Esophagus muscularis mucosa (tissue), 4 donors: Measurements from ENCODE around the gene BCL2L1. TPM values are rescaled to one million over a fixed set of nuclear protein-coding genes. Genes with fewer than 3 reads are reported as not detected.
"Not testable (repeated sequence)": the region's sequence is repeated elsewhere in the genome, so short reads cannot be mapped to it uniquely, and the experiment has no call there.

Experiments
- DNase-seq: peaks from one replicate; pipeline ENCODE4 v3.0.0-alpha.2; 2017; ENCODE audit errors: extremely low spot score
- H3K27ac ChIP-seq, 4 donors: fragments of 200-600 bp; sonication (generic); replicated peaks in 1 of 4; 1 replicate in 3 of 4; 2 replicates in 1 of 4; pipeline ENCODE4 v1.5.1; 2016 to 2019; ENCODE audit warnings: mild to moderate bottlenecking in 1 of 4
- H3K27me3 ChIP-seq, 4 donors: fragments of 200-600 bp; sonication (generic); one replicate each; pipeline versions ENCODE4 v1.5.1 to v1.6.0; 2016 to 2019
- H3K36me3 ChIP-seq, 4 donors: fragments of 200-600 bp; sonication (generic); one replicate each; pipeline ENCODE4 v1.5.1; 2016 to 2019
- H3K4me1 ChIP-seq, 4 donors: fragments of 200-600 bp; sonication (generic); one replicate each; pipeline ENCODE4 v1.5.1; 2016 to 2019
- H3K4me3 ChIP-seq, 4 donors: fragments of 200-600 bp; sonication (generic); 1 replicate in 2 of 4; 2 replicates in 2 of 4; pipeline ENCODE4 v1.5.1; 2016 to 2019; ENCODE audit warnings: mild to moderate bottlenecking in 4 of 4, moderate library complexity in 1 of 4
- H3K9me3 ChIP-seq, 4 donors: fragments of 200-600 bp; sonication (generic); 1 replicate in 3 of 4; 2 replicates in 1 of 4; pipeline ENCODE4 v1.5.1; 2016 to 2019
- EP300 ChIP-seq: sonication (generic); formaldehyde crosslinking; IDR thresholded peaks from one replicate; pipeline ENCODE4 v1.6.1; 2017; ENCODE audit warnings: antibody characterized with exemption
- POLR2A ChIP-seq: fragments of 450-650 bp; IDR thresholded peaks from one replicate; pipeline ENCODE4 v1.6.1; 2017; ENCODE audit warnings: antibody characterized with exemption, moderate library complexity, mild to moderate bottlenecking, low read depth
- POLR2AphosphoS5 ChIP-seq, 2 donors: sonication (generic); formaldehyde crosslinking; IDR thresholded peaks; one replicate each; pipeline ENCODE4 v1.6.1; 2017; ENCODE audit warnings: antibody characterized with exemption in 2 of 2
- WGBS: methylation state at CpG from one replicate; pipeline ENCODE4 v1.1.5; 2018; 5-methylcytosine and 5-hydroxymethylcytosine counted together
- intact Hi-C: fragments of 100-400 bp; cut with DNase I; formaldehyde crosslinking; loops from one replicate; pipeline ENCODE4 v1.15.1; 2023
- total RNA-seq, 4 donors: library from RNA; depleted of rRNA; stranded (reverse); fragments of >200 nt; gene quantifications; one replicate each; pipeline versions ENCODE4 v1.1.0 to v1.2.1, GENCODE V29; 2016
- TF ChIP-seq, protein P1 (sequence below), 3 experiments: fragments of 200-600 bp in 2 of 3; fragments of 450-650 bp in 1 of 3; sonication (generic) in 2 of 3; IDR thresholded peaks; one replicate each; pipeline ENCODE4 v1.5.1; 2017 to 2019; ENCODE audit warnings: antibody characterized with exemption in 3 of 3, mild to moderate bottlenecking in 2 of 3, moderate library complexity in 1 of 3

BCL2L1 gene
- total RNA-seq, 4 donors from 2014 or later: 94.3 to 181 (median 140) TPM

DNA sequence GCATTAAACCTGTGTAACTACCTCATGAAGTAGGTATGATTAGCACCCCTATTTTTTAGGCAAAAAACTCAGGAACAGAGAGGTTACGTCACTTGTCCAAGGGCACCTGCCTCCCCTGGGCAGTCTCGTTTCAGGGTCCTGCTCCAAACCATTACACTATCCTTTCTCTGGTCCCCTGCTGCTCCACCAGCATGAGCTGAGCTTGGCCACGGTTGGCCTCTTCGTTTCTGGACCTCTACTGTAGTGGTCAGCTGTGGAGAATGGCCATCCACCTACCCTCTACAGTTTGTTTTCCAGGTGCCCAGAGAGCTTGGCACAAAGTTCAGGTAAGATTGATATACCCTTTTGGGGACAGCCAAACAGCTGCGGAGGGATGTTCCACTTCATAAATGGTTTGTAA, 68.1 kb downstream of the BCL2L1 start:
- TF ChIP-seq, protein P1, sequence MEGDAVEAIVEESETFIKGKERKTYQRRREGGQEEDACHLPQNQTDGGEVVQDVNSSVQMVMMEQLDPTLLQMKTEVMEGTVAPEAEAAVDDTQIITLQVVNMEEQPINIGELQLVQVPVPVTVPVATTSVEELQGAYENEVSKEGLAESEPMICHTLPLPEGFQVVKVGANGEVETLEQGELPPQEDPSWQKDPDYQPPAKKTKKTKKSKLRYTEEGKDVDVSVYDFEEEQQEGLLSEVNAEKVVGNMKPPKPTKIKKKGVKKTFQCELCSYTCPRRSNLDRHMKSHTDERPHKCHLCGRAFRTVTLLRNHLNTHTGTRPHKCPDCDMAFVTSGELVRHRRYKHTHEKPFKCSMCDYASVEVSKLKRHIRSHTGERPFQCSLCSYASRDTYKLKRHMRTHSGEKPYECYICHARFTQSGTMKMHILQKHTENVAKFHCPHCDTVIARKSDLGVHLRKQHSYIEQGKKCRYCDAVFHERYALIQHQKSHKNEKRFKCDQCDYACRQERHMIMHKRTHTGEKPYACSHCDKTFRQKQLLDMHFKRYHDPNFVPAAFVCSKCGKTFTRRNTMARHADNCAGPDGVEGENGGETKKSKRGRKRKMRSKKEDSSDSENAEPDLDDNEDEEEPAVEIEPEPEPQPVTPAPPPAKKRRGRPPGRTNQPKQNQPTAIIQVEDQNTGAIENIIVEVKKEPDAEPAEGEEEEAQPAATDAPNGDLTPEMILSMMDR (IDR thresholded peaks at IDR 0.05): no peak
- TF ChIP-seq EP300 (no peak), POLR2A (no peak), POLR2AphosphoS5 (IDR thresholded peaks at IDR 0.05) (no peak)
- no peak for DNase-seq
- Histone ChIP-seq H3K27me3 (no peaks in the 10 kb centered on the region), H3K36me3 (no peaks in the 10 kb centered on the region), H3K4me1 (peaks cover 0 to 18% (median 14%) of the 10 kb centered on the region in 4 donors), H3K9me3 (no peaks in the 10 kb centered on the region), H3K27ac (no peak overlapping the region), H3K4me3 (no peak overlapping the region)
- WGBS: 87% methylated on average over 5 of the region's 5 CpGs
- intact Hi-C loops: no loop called here

DNA sequence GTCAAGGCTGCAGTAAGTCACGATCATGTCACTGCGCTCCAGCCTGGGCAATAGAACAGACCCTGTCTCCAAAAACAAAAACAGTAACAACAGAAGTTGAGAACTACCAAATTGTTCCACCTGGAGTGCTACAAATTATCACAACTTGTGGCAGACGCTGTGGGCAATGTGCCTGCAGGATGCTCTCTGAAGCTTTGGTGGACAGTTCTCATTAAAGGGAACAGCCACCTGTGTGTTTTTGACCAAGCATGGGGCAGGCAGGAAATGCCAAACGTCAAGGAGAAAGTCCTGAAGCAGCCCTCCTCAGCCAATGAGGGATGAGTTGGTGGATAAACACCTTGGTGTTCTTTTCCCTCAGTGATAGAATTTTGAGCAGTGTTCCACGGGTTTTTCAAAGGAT, 69.1 kb downstream of the BCL2L1 start:
- Histone ChIP-seq H3K4me3 (no peak overlapping the region), H3K9me3 (no peaks in the 10 kb centered on the region), H3K4me1 (peaks cover 0 to 18% (median 14%) of the 10 kb centered on the region in 4 donors), H3K36me3 (no peaks in the 10 kb centered on the region), H3K27me3 (no peaks in the 10 kb centered on the region), H3K27ac (no peak overlapping the region)
- intact Hi-C loops: no loop called here
- TF ChIP-seq POLR2AphosphoS5 (IDR thresholded peaks at IDR 0.05) (no peak), POLR2A (no peak), EP300 (no peak)
- WGBS: 56% methylated on average over 5 of the region's 5 CpGs
- no peak for DNase-seq

DNA sequence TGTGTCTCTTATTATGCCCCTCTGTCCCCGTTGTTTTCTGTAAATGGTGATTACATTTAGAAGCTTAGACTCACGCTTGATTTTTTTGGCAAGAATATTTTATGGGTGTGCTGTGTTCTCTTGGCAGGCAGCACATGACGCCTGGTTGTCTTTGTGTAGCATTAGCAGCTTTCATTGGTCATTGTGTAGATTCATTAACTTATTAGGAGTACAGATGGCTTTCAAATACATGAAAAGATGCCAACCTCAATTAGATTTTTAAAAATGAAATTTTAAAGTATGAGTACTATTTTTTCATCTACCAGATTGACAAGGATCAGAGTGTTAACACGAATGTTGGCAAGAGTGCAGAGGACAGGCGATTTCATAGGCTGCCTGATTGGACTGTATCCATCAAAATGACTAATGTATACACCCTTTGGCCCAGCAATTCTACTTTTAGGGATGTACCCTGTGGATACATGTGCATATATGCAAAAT, 69.7 kb downstream of the BCL2L1 start:
- DNase-seq: no peak
- intact Hi-C loops: no loop called here
- Histone ChIP-seq H3K9me3 (no peaks in the 10 kb centered on the region), H3K4me3 (no peak overlapping the region), H3K36me3 (no peaks in the 10 kb centered on the region), H3K27me3 (no peaks in the 10 kb centered on the region), H3K27ac (peak overlapping the region in 1 of 4 donors; percentile 34), H3K4me1 (peaks cover 0 to 18% (median 14%) of the 10 kb centered on the region in 4 donors)
- 18% methylated on average over 5 of the region's 5 CpGs for WGBS
- TF ChIP-seq POLR2AphosphoS5 (IDR thresholded peaks at IDR 0.05): peak in 1 of 2 donors; percentile 11
- TF ChIP-seq, protein P1 (IDR thresholded peaks at IDR 0.05): no peak

DNA sequence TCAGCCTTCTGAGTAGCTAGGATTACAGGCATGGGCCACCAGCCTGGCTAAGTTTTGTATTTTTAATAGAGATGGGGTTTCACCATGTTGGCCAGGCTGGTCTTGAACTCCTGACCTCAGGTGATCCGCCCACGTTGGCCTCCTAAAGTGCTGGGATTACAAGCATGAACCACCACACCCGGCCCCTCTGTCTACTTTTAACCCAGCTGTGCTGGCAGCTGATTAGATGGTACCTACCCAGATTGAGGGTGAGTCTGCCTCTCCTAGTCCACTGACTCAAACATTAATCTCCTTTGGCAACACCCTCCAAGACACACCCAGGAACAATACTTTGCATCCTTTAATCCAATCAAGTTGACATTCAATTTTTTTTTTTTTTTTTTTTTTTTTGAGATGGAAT, 74.6 kb downstream of the BCL2L1 start:
- H3K27me3 ChIP-seq, H3K27ac ChIP-seq, H3K4me3 ChIP-seq, DNase-seq, H3K9me3 ChIP-seq, intact Hi-C loops, H3K36me3 ChIP-seq: not testable (repeated sequence)
- 98% methylated on average over 3 of the region's 3 CpGs for WGBS
- H3K4me1 ChIP-seq: peaks cover 0 to 11% (median 9%) of the 10 kb centered on the region in 4 donors

DNA sequence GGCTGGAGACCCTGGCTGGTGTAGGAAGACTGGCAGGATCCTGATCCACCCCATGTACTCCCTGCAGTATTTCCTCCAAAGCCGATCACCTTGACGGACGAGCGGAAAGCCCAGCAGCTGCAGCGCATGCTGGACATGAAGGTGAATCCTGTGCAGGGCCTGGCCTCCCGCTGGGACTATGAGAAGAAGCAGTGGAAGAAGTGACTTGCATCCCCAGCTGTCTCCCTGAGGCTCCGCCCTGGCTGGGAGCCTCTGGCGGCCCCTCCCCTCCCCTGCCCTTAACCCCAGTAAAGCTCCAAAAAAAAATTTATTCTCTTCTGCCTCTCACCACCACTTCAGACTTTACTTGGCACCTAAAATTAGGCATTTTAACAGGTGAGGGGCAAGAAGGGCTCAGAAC, 78.0 kb downstream of the BCL2L1 start:
- H3K9me3 ChIP-seq: no peaks in the 10 kb centered on the region
- 40% methylated on average over 2 of the region's 8 CpGs for WGBS
- intact Hi-C loops: no loop called here
- no peak overlapping the region for H3K27ac ChIP-seq
- H3K27me3 ChIP-seq: peaks cover 0 to 9% (median 0%) of the 10 kb centered on the region in 4 donors
- no peak for TF ChIP-seq POLR2A
- TF ChIP-seq EP300: no peak
- TF ChIP-seq POLR2AphosphoS5 (IDR thresholded peaks at IDR 0.05): no peak
- TF ChIP-seq, protein P1 (IDR thresholded peaks at IDR 0.05): no peak
- no peak overlapping the region for H3K4me3 ChIP-seq
- no peak for DNase-seq
- no peaks in the 10 kb centered on the region for H3K36me3 ChIP-seq
- H3K4me1 ChIP-seq: no peaks in the 10 kb centered on the region

DNA sequence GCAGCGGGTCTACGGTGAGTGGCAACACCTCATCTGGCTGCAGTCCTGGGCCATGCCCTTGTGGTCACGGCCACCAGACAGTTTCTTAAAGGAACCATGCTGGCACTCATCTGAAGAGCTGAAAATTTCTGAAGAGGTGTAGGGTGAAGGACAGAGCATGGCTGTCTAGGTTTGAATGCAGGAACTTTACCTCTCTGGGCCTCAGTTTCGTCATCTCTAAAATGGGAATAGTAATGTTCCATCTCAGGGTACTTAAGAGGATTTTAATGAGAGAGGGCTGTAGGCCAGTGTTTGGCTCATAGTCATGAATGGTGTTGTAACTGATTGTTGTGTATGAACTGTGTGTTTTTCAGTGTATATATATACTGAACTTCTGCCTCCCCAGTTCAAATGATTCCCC, 79.1 kb downstream of the BCL2L1 start:
- WGBS: 92% methylated on average over 4 of the region's 4 CpGs
- peaks cover 0 to 18% (median 0%) of the 10 kb centered on the region in 4 donors for H3K27me3 ChIP-seq
- intact Hi-C loops: no loop called here
- H3K27ac ChIP-seq: no peak overlapping the region
- TF ChIP-seq POLR2AphosphoS5 (IDR thresholded peaks at IDR 0.05) (no peak), EP300 (no peak), POLR2A (no peak)
- TF ChIP-seq, protein P1 (IDR thresholded peaks at IDR 0.05): no peak
- H3K4me1 ChIP-seq: no peaks in the 10 kb centered on the region
- no peak for DNase-seq
- no peaks in the 10 kb centered on the region for H3K9me3 ChIP-seq
- no peaks in the 10 kb centered on the region for H3K36me3 ChIP-seq
- H3K4me3 ChIP-seq: no peak overlapping the region
